Measurements from ENCODE around the gene UBE2V1.
"Not testable (repeated sequence)": the region's sequence is repeated elsewhere in the genome, so short reads cannot be mapped to it uniquely, and the experiment has no call there.

The UBE2V1 gene

DNA sequence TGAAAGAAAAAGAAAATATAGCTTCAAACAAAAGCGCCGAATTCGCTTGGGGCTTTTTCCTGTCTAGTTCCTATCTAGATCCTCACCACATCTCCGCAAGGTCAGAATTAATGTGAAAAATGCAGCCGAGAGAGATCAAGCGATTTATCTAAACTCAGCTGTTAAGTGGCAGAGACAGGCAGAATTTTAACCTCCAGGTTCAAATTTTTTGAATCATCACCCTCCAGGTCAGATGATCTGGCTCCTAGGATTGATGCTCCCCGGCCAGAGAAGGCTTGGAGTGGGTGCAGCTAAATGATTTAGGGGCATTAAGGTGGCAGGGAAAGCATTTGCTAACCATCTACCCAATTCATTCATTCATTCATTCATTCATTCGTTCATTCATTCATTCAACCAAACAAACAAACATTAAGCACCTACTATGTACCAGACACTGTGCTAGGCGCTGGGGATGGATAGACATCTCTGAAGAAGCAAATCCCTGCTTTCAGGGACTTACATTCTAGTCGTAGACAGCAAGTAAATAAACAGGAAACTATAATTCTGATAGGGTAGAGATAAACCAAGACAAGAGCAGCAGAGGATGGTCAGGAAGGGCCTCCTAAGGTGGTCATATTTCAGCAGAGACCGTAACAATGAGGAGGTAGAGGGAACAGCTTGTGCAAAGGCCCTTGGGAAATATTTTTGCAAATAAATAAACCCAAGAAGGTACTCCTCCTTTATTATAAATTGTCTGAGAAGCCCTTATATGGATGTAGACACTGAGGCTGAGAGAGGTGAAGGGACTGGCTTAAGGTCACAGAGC, 672 bp upstream of the UBE2V1 start:
- no peak for DNase-seq

DNA sequence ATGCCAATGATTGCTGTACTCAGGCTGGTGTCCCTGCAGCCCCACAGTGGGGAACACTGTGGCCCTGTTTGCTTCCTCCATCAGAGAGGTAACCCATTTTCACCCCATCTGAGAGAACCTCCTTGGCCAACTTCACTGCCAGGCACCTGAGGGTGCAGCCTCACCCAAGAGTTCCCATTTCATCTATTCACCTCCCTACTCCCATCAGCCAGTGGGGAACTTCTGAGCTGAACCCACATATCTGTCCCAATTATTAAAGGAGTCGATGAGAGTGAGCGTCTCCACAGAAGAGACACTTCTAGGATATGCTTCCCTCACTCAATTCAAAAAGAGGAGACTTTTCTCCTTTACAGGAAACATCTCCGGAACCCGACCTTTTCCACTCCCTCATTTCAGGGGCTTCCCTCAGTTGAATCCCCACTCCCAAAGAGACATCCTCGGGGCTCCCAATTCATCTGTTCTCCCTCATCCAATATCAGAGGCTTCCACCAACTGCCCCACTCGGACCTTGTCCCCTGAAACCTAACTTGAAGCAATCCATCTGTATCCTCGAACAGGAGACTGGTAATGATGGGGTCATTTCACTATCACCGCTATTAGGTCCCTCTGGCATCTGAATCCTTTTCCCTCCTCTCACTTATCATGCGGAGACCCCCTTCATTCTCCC, 988 bp downstream of the UBE2V1 start:
- DNase-seq = no peak

DNA sequence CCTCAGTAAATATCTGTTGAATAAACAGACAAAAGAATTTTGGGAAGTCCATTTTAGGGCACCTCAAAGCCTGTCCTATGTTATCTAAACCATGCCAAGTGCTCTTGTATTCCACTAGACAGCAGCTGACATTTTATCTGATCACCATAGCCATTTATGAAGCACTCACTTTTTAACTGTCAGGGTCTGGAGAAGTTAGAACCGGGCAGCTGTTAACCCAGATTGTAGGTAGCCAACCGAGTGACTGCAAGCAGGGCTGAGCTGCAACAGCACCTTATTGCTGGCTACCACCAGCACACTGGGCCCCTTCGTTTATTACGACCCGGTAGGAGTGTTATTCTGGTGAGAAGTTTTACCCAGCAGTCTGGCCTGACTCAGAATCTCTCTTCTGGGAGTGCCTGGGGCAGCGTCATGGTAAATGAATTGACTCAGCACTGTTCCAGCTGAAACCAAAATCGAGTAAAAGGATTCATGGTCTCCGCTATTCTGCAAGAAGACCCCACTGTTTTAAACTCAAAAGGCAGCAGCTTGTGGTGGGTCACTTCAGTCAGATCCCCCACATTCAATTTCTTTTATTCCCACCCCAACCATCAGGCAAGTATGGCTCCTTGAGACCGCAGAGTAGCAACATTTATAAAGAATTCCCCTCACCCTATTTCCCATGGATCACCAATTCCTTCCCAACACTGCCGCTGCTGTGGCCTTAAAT, 1.7 kb downstream of the UBE2V1 start:
- no peak for DNase-seq

DNA sequence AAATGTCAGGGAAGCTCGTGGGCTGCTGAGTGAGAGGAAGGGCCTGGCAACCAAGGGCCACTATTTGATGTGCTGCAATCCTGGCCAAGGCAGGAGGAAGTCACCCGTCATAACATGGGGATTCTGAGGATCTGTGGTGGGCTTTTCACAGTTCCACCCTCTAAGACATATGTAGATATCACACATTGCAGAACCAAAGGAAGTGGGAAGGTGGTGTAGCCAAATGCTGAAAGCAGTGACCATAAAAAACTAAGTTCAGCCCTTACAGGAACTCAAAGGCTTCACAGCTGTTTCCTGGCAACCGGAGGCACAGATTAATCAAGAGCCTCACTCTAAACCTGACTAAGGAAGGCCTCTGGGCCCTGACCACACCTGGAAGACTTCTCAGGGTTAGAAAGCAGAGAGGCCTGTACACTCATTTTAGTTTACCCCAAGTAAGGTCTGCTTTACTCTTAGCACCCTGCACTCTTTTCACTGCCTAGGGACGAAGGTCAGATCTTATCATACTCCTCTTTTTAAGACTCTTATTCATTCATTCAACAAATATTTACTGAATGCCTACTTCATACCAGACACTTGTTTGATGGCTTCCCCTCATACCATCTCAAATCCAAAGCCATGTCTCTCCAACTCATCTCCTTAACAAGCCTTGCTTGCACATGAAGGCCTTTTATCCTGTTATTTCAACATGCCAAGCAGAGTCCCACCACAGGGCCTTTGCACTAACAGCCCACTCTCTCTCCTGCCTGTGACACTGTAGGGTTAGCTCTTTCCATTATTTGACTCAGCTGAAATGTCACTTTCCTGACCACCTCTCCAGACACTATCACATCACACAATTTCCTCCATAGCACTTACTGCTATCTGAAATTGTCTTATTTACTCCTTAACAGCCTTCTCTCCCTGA, 2.6 kb downstream of the UBE2V1 start:
- no peak for DNase-seq

DNA sequence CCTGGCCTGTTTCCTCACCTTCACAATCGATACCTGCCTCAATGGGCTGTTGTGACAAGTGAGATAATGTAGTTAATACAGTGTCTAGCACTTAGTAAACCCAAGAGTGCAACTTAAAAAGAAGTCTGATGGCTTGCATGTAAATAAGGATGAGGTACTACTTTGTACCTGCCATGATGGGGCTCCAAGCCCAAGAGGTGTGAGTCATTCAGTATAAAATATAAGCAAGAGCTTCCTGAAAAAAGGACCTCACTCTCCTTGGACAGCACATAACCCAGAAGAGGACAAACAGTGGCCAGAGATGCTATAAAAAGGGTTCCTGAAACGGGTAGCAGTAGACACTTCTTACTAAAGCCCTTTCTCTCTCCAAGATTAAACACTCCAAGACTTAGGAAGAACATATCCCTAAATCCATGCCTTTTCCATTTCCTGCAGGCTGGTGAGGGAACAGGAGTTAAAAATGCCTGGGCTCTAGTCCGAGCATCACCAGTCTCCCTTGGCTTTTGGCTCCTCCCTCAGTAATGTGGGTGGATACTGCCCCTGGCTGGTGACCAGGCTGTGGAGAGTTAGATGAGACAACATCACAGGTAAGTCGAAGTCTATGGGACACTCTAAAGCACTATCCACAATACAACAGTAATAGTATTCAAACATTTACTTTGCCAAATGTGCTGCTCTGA, 4.3 kb downstream of the UBE2V1 start:
- DNase-seq = no peak

DNA sequence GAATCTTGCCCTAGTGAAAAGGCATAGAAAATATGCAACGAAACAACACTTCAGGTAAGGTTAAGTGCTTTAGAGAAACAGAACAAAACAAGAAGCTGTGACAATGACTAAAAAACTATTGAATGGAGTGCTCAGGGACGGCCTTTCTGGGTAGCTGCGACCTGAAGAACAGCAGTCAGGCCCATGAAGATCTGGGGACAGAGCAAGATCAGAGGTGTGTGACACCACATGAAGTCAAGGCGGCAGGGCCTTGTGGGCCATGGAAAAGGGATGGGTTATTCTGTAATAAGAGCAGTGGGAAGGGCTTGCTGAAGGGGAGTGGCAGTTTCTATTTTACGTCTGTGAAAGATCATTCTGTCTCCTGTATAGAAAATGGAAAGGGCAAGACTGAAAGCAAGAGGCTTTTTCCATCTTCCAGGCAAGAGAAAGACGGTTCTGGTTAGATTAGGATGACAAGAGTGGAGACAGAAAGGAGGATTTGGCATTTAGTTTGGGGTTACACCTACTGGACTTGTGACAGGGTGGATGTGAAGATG, 5.1 kb downstream of the UBE2V1 start:
- DNase-seq = no peak

DNA sequence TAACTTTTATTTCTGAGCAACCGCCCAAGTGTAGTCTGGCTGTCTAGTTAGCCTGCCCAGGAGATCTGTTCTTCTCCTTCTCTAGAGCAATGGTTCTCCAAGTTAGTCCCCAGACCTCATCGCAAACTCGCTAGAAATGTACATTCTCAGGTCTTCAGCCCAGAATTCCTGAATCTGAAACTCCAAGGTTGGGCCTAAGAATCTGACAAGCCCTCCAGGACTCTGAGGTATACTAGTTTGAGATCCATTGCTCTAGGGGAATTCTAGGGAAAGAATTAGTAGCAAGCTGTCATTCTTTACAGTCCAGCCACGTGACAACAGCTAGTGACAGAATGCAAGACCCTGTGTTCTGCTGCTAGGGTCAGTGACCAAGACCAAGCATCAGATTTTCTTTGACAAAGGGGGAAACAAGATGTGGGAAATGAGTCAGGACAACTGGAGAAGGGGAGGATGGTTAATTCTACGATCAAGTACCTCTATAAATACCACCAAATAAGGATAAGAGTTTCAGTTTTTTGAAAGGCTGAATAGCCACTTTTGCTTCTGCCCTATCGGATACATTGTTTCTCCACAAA, 5.8 kb downstream of the UBE2V1 start:
- no peak for DNase-seq

DNA sequence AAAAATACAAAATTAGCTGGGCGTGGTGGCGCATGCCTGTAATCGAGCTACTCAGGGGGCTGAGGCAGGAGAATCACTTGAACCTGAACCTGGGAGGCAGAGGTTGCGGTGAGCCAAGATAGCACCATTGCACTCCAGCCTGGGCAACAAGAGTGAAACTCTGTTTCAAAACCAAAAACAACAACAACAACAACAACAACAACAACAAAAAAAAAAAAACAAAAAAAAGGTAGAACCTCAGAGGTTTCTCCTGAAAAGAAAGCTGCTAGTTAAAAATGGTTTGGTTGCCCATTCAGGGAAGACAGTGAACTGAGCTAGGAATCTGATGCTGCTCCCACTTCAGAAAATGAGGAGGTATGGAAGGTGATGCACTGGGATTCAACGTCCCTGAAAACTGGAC, 6.3 kb downstream of the UBE2V1 start:
- DNase-seq = not testable (repeated sequence)

DNA sequence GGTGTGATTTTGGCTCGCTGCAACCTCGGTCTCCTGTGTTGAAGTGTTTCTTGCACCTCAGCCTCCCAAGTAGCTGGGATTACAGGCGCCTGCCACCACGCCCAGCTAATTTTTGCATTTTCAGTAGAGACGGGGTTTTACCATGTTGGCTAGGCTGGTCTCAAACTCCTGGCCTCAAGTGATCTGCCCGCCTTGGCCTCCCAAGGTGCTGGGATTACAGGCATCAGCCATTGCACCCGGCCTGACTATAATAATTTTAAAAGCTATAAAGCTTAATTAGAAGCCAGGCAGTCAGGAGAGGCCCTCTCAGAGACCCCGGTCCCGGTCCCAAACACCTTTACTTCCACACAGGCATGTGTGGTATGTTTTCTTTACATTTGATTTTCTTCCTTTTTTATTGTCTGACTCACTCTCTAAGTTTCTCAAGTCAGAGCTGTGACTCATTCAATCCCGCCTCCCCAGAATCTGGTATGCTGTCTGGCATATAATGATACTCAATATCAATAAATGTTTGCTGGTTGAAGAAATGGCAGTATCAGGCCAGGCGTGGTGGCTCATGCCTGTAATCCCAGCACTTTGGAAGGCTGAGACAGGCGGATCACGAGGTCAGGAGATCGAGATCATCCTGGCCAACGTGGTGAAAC, 9.4 kb downstream of the UBE2V1 start:
- DNase-seq = not testable (repeated sequence)

DNA sequence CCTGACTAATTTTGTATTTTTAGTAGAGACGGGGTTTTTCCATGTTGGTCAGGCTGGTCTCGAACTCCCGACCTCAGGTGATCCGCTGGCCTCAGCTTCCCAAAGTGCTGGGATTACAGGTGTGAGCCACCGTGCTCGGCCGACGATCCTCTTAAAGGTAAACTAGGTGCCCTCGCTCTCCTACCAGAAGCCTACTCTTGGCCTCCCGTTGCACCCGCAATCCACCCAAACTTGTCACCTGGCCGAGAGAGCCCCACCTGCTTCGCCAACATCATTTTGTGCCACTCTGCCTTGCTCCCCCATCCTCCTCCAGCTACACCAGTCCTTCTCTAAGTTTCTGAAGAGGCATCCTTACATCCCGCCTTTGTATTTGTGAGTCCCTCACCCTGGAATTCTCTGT, 10.4 kb downstream of the UBE2V1 start:
- not testable (repeated sequence) for DNase-seq

DNA sequence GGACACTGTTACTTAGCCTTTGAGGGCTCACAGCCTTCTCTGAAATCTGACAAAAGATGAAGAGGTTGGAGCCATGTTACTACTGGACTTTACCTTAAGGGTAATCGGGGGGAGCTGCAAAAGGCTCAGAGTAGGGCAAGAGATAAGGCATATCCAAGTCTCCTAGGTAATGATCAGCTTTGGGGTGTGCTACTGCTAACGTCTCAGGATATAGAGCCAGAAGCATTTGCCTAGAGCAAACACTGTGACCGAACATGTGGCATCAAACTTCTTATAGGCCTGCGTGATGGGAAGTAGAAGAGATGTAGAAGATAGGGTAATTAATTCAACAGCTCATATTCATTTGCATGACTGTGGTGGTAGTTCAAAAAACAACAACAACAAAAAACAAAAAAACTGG, 11.1 kb downstream of the UBE2V1 start:
- DNase-seq = no peak

DNA sequence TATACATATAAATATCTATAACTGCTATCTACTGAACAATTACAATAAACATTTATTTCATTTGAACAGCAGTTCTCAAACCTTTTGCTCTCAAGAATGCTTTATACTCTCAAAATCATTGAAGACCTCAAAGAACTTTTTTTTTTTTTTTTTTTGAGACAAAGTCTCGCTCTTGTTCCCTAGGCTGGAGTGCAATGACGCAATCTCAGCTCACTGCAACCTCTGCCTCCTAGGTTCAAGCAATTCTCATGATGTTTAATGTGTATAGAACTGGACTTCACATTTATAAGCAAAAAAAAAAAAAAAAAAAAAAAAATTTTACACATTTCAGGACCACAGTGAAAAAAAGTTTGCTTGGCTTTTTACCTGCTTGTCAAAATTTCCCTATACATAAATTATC, 11.7 kb downstream of the UBE2V1 start:
- no peak for DNase-seq

DNA sequence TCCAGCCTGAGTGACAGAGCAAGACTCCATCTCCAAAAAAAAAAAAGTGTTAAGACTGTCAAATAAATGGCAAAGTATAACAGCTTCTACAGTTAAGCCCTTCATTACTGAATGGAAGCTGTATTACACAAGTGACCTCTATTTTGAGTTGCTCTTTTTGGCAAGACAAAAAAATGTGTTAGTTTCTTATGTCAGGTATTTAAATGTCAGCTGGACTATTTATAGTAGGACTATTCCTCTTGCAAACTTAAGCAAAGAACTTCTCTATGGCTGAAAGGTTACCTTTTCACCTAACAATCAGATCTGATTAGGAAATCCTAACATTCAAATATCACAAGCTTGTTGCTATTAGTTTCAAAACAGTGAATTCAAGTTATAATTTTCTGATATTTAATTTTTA, 12.4 kb downstream of the UBE2V1 start:
- DNase-seq = no peak

DNA sequence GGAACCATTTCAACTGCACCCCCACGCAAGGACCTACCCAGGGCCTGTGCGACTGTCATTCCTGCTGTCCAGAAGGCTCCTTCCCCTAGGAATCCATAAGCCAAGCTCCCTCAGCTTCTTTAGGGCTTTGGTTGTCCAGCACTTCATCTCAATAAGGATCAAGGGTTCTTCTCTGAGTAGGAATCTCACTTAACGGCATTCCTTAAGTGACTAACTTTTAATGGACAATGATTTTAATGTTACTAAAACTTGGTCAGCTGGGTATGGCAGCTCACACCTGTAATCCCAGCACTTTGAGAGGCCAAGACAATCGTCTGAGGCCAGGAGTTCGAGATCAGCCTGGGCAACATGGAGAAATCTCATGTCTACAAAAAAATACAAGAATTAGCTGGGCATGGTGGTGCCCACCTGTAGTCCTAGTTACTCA, 13.4 kb downstream of the UBE2V1 start:
- DNase-seq = no peak

DNA sequence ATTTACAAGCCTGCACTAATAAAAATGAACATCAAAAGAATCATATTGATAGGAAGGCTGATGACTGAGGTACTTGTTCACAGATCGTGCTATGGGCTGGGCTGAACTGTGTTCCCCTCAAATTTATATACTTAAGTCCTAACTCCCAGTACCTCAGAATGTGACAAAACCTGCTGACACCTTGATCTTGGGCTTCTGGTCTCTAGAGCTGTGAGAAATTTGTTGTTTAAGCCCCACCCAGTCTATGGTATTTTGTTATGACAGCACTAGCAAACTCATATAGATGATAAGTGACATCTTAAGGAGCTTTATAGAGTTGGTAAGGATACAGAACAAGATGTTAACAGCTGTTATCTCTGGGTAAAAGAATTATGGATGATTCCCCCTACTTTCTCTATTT, 13.8 kb downstream of the UBE2V1 start:
- no peak for DNase-seq

DNA sequence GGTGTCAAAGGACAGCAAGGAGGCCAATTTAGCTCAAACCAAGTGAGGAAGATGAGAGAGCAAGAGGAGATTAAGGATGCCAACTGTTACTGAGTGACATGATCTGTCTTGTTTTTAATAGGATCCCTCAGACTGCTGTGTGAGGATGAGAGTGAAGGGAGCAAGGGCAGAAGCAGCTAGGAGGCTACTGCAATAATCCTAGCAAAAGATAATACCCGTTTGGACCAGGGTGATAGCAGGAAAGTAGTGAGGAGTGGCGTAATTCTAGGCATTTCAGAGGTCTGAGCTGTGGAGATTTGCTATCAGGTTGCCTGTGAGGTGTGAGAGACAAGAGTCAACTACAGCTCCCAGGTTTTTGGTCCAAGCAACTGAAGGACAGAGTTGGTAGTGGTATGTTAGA, 14.7 kb downstream of the UBE2V1 start:
- no peak for DNase-seq

DNA sequence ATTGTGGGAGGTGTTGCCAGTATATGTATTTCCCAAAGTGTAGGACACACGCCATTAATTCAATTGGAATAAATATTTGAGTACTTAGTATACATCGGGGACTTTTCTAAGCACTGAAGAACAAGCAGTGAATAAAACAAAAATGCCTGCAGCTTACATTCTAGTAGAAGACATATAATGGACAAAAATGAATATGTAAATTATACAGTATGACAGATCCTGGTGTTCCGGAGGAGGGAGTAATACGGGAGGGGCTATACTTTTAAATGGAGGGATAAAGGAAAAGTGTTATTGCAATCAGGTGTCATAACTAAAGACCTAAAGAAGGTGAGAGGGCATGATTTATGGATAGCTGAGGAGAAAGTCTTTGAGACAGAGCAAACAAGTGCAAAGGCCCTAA, 15.1 kb downstream of the UBE2V1 start:
- no peak for DNase-seq

DNA sequence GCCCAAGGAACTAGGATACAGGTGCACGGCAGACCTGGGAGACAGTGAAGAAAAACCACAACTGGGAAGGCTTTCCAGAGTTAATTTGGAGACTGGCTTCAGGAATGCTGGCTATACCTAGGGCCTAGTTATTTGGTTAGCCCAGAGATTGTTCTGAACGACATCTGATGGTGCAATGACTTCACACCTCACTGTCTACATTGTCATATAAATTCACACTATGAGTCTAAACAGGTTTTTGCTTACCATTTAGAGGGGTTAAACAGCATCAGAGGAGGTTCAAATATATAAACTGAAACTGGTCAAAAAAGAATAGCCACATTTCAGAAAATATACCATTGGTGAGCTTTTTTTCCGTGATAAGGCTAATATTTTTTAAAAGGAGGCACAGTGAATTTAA, 16.7 kb downstream of the UBE2V1 start:
- no peak for DNase-seq

DNA sequence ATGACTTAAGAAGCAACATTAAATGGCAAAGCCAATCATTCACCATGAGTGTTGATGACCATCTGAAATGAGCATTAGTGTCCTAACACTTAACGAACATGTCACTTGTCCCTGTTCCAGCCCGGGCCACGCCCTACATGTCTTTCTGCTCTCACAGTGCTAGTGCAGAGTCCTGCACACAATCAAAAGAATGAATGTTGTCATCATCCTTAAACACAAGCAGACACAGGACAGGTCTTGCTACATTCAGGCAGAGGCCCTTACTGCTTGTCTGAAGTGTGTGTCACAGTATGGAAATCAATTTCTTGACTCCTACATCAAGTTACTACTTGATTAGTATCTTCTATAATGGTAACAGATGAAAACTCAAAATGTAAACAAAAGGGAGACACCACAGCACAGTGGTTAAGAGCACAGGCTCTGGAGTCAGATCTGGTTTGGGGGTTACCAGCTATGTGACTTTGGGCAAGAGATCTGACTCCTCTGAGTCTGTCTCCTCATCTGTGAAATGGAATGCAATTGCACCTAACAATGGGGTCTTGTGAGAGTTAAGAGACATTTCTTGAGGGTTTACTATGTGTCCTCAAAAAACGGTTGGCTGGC, 17.4 kb downstream of the UBE2V1 start:
- DNase-seq = no peak

DNA sequence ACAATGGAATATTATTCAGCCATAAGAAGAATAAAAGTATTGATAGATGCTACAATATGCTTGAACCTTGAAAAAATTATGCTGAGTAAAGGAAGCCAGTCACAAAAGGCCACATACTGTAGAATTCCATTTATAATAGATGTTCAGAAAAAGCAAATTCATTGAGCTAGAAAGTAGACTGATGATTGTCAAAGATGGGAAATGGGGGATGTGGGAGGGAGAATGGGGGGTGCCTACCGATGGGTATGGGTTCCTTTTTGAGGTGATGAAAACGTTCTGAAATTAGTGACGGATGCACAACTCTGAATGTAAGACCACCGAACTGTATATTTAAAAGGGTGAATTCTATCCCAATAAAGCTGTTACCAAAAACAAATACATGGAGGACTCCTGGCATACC, 18.4 kb downstream of the UBE2V1 start:
- no peak for DNase-seq

DNA sequence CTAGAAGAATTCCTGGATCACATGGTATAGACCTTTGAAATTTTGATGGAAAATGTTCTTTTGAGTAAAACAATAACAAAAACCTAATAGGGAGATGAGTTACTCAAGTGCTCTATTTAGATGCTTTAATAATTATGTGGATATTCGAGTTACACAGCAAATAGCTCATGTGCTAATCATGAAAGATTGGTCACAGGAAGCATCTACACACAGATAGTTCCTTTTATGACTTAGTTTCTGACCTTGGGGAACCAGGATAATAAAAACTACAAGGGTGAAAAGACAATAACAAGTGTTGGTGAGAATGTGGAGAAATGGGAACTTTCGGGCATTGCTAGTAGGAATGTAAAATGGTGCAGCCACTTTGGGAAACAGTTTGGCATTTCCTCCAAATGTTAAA, 19.7 kb downstream of the UBE2V1 start:
- DNase-seq = no peak
